PC-9 (cell line): ENCODE measurements around the gene NEURL3. TPM values are rescaled to one million over a fixed set of nuclear protein-coding genes. Genes with fewer than 3 reads are reported as not detected.

Experiments
- BruUV-seq: library from RNA; stranded (reverse); fragments of 400-500 nt; replicated peaks from 2 replicates; lab custom pipeline; 2021; lab: Mats Ljungman, UMichigan
- CTCF ChIA-PET: fragments of 300-600 bp; sonication (Branson Sonifier 250); formaldehyde crosslinking; loops from one replicate; lab custom pipeline; 2022; ENCODE audit warnings: antibody characterized with exemption; lab: Charles Lee
- POLR2A ChIA-PET: fragments of 300-600 bp; sonication (Branson Sonifier 250); formaldehyde crosslinking; loops from one replicate; lab custom pipeline; 2022; ENCODE audit warnings: antibody characterized with exemption; ENCODE audit not compliant: unreplicated experiment; lab: Charles Lee
- DNase-seq, 2 experiments: peaks; one replicate each; pipeline versions ENCODE4 v3.0.0 to v3.0.0-alpha.2; 2015 to 2022; ENCODE audit warnings: mixed read lengths in 1 of 2
- H2AFZ ChIP-seq: fragments of 200-600 bp; sonication (generic); 2 replicates; pipeline ENCODE4 v1.8.1; 2017; ENCODE audit warnings: antibody characterized with exemption
- H3F3A ChIP-seq: fragments of 200-600 bp; sonication (generic); 2 replicates; pipeline ENCODE4 v1.8.1; 2017; ENCODE audit warnings: antibody characterized with exemption, mild to moderate bottlenecking, low read depth; ENCODE audit not compliant: insufficient read depth
- H3K27ac ChIP-seq: fragments of 200-600 bp; sonication (generic); 2 replicates; pipeline ENCODE4 v1.6.1; 2016; ENCODE audit warnings: mixed run types
- H3K27me3 ChIP-seq: fragments of 200-600 bp; sonication (generic); 2 replicates; pipeline ENCODE4 v1.6.1; 2016; ENCODE audit warnings: low read depth, mixed run types; ENCODE audit not compliant: insufficient read depth
- H3K36me3 ChIP-seq: fragments of 200-600 bp; sonication (generic); 2 replicates; pipeline ENCODE4 v1.6.1; 2016; ENCODE audit warnings: low read depth, mixed run types
- H3K4me1 ChIP-seq: fragments of 200-600 bp; sonication (generic); replicated peaks from 2 replicates; pipeline ENCODE4 v1.6.1; 2016; ENCODE audit warnings: mixed run types; ENCODE audit not compliant: insufficient read depth
- H3K4me2 ChIP-seq: fragments of 200-600 bp; sonication (generic); 2 replicates; pipeline ENCODE4 v1.6.1; 2017; ENCODE audit warnings: mixed run types
- H3K4me3 ChIP-seq: fragments of 200-600 bp; sonication (generic); 2 replicates; pipeline ENCODE4 v1.6.1; 2016; ENCODE audit warnings: mixed run types
- H3K79me2 ChIP-seq: fragments of 200-600 bp; sonication (generic); 2 replicates; pipeline ENCODE4 v1.6.1; 2017; ENCODE audit warnings: low read depth, mixed run types
- H3K9me2 ChIP-seq: fragments of 200-600 bp; sonication (generic); 2 replicates; pipeline ENCODE4 v1.8.1; 2017; ENCODE audit warnings: mild to moderate bottlenecking; ENCODE audit not compliant: insufficient read depth
- H3K9me3 ChIP-seq: fragments of 200-600 bp; sonication (generic); 2 replicates; pipeline ENCODE4 v1.8.1; 2016; ENCODE audit warnings: low read depth; ENCODE audit not compliant: insufficient read depth
- H4K20me1 ChIP-seq: fragments of 200-600 bp; sonication (generic); 2 replicates; pipeline ENCODE4 v1.8.1; 2017; ENCODE audit not compliant: insufficient read depth
- EZH2 ChIP-seq: fragments of 200-600 bp; sonication (generic); IDR thresholded peaks from 2 replicates; pipeline ENCODE4 v1.8.0; 2017; ENCODE audit warnings: antibody characterized with exemption, low read depth
- intact Hi-C: fragments of 100-400 bp; cut with micrococcal nuclease; formaldehyde crosslinking; loops from one replicate; pipeline ENCODE4 v1.10.0; 2022; ENCODE audit not compliant: unreplicated experiment
- total RNA-seq: library from RNA; stranded (reverse); gene quantifications from 2 replicates; pipeline ENCODE4 v1.2.3, GENCODE V29; 2021
- TF ChIP-seq, protein P1 (sequence below): fragments of 200-600 bp; sonication (generic); conservative IDR thresholded peaks from 2 replicates; pipeline ENCODE4 v1.6.1; 2017; ENCODE audit warnings: mixed run types, antibody characterized with exemption, mild to moderate bottlenecking, moderate library complexity

NEURL3 gene
- total RNA-seq, 1 experiment from 2014 or later = 0.48 TPM

DNA sequence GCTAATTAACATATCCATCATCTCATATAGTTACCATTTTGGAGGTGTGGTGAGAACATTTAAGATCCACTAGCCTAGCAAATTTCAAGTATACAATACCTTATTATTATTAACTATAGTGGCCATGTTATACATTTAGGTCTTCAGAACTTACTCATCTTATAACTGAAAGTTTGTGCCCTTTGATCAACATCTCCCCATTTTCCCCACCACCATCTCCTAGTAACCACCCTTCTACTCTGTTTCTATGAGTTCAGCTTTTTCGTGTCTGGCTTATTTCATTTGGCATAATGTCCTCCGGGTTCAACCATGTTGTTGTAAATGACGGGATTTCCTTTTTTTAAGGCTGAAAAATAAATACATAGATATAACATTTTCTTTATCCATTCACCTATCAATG lies 15.9 kb downstream of the NEURL3 start:
- TF ChIP-seq, protein P1, sequence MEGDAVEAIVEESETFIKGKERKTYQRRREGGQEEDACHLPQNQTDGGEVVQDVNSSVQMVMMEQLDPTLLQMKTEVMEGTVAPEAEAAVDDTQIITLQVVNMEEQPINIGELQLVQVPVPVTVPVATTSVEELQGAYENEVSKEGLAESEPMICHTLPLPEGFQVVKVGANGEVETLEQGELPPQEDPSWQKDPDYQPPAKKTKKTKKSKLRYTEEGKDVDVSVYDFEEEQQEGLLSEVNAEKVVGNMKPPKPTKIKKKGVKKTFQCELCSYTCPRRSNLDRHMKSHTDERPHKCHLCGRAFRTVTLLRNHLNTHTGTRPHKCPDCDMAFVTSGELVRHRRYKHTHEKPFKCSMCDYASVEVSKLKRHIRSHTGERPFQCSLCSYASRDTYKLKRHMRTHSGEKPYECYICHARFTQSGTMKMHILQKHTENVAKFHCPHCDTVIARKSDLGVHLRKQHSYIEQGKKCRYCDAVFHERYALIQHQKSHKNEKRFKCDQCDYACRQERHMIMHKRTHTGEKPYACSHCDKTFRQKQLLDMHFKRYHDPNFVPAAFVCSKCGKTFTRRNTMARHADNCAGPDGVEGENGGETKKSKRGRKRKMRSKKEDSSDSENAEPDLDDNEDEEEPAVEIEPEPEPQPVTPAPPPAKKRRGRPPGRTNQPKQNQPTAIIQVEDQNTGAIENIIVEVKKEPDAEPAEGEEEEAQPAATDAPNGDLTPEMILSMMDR = no peak
- TF ChIP-seq EZH2 = no peak
- BruUV-seq = no TSS peak
- H3K9me3 ChIP-seq = peaks cover 6% of the 10 kb centered on the region
- no peak overlapping the region for H3K27ac ChIP-seq
- no peaks in the 10 kb centered on the region for H3K9me2 ChIP-seq
- H2AFZ ChIP-seq = no peak overlapping the region
- no peaks in the 10 kb centered on the region for H4K20me1 ChIP-seq
- H3K4me2 ChIP-seq = no peak overlapping the region
- no peak for DNase-seq
- no peaks in the 10 kb centered on the region for H3K27me3 ChIP-seq
- intact Hi-C loops = no loop called here
- CTCF ChIA-PET = no interaction called here
- H3K4me3 ChIP-seq = no peak overlapping the region
- POLR2A ChIA-PET = no interaction called here
- peaks cover 18% of the 10 kb centered on the region for H3K4me1 ChIP-seq
- H3K79me2 ChIP-seq = no peaks in the 10 kb centered on the region
- no peaks in the 10 kb centered on the region for H3K36me3 ChIP-seq
- peaks cover 22% of the 10 kb centered on the region for H3F3A ChIP-seq

DNA sequence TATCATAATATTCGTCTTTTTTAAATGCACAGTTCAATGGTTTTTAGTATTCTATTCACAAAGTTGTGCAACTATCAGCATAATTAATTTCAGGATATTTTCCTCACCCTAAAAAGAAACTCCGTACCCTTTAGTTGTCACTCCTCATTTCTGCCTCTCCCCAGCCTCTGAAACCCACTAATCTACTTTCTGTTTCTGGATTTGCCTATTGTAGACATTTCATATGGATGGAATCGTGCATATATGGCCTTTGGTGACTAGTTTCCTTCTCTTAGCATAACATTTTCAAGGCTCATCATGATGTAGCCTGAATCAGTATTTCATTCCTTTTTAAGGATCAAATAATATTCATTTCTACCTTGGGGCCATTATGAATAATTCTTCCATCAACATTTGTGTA lies 18.5 kb downstream of the NEURL3 start:
- no peaks in the 10 kb centered on the region for H3K27me3 ChIP-seq
- no peaks in the 10 kb centered on the region for H3K79me2 ChIP-seq
- H3K4me2 ChIP-seq = peak overlapping the region; percentile 62
- TF ChIP-seq, protein P1 = no peak
- no peak for TF ChIP-seq EZH2
- BruUV-seq = no TSS peak
- H3K9me2 ChIP-seq = no peaks in the 10 kb centered on the region
- peak overlapping the region; percentile 72 for H2AFZ ChIP-seq
- H3F3A ChIP-seq = no peaks in the 10 kb centered on the region; the same call in 1 of the 2 replicates
- H3K4me1 ChIP-seq = no peaks in the 10 kb centered on the region
- CTCF ChIA-PET = interaction anchor here (0.6 to 0.9 kb wide), 3 partner anchors 13 to 63 kb away, joined by 3 to 6 read pairs (median 3); no protein-coding TSS in a partner anchor
- peak overlapping the region; percentile 26; the same call in 1 of the 2 replicates for H3K4me3 ChIP-seq
- H4K20me1 ChIP-seq = no peaks in the 10 kb centered on the region
- POLR2A ChIA-PET = interaction anchor here (0.7 to 0.8 kb wide), 2 partner anchors 8 to 282 kb away, joined by 4 to 9 read pairs; no protein-coding TSS in a partner anchor
- no peak overlapping the region for H3K27ac ChIP-seq
- intact Hi-C loops = loop anchor here (1.0 kb wide), 1 partner anchor 58 kb away; no protein-coding TSS in a partner anchor
- H3K36me3 ChIP-seq = no peaks in the 10 kb centered on the region
- no peak for DNase-seq
- peaks cover 8% of the 10 kb centered on the region; the same call in 1 of the 2 replicates for H3K9me3 ChIP-seq

DNA sequence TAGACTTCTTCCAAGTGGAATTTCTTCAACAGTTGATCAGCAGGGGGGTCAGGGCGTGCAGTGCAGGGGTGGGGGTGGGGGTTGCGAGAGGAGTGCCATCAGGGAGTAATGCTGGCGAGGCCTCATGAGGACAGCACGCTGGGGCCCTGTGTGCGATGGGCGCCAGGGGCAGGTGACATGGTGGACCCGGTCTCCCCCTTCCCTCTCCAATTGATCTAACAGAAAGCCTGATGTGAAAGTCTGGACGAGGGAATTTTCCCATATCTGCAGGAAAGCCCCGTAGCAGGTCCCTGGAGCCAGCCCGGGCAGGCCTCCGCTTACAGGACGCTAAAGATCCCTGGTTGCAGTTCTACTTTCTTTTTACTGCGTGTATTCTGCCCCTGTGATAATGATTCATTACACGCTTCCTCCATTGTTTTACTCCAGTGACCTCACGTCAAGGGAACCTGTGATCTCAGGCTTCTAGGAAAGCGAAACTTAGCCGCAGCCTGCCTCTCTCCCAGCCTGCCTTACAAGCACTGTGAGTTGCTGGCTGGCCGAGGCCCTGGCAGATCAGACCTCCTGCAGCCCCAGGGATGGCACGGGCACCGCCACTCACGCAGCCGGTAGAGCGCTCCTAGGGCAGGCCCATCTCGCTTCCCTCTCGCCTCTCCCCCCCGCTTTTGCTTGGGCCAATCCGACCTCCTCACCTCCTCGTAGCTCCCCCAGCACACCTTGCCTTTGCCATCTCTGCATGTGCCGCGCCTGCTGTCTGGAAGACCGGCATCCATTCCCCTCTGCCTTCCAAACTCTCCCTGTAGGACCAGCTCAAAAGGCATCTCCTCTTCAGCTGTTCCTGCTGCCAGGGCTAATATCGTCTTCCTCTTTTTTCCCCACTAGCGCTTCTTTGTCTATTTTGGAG lies 19.2 kb downstream of the NEURL3 start:
- H3K27me3 ChIP-seq = no peaks in the 10 kb centered on the region
- H3K36me3 ChIP-seq = no peaks in the 10 kb centered on the region
- H3K4me2 ChIP-seq = peak overlapping the region; percentile 62
- H3K27ac ChIP-seq = peak overlapping the region; percentile 13; the same call in 1 of the 2 replicates
- peaks cover 8% of the 10 kb centered on the region; the same call in 1 of the 2 replicates for H3K9me3 ChIP-seq
- H4K20me1 ChIP-seq = no peaks in the 10 kb centered on the region
- H3K4me3 ChIP-seq = peak overlapping the region; percentile 26; the same call in 1 of the 2 replicates
- CTCF ChIA-PET = interaction anchor here (0.6 kb wide), 1 partner anchor 77 kb away, joined by 5 read pairs; no protein-coding TSS in a partner anchor
- no peaks in the 10 kb centered on the region for H3K9me2 ChIP-seq
- no peaks in the 10 kb centered on the region for H3K79me2 ChIP-seq
- no peaks in the 10 kb centered on the region for H3K4me1 ChIP-seq
- BruUV-seq = no TSS peak
- intact Hi-C loops = loop anchor here (1.0 kb wide), 1 partner anchor 58 kb away; no protein-coding TSS in a partner anchor
- no peak for TF ChIP-seq EZH2
- TF ChIP-seq, protein P1 = no peak
- DNase-seq = peak; percentile 80 to 82
- POLR2A ChIA-PET = interaction anchor here (0.7 to 0.8 kb wide), 2 partner anchors 8 to 281 kb away, joined by 4 to 9 read pairs; no protein-coding TSS in a partner anchor
- peak overlapping the region; percentile 72 for H2AFZ ChIP-seq
- H3F3A ChIP-seq = no peaks in the 10 kb centered on the region; the same call in 1 of the 2 replicates
